IMR-90 (cell line): ENCODE data around the gene RAC3. TPM values are rescaled to one million over a fixed set of nuclear protein-coding genes. Genes with fewer than 3 reads are reported as not detected.

Experiments used
- ATAC-seq: fragments of 200-7000 bp; cut with Tn5 transposase; 2 replicates; pipeline ENCODE4 v1.9.1; 2020; ENCODE audit warnings: low read depth, mild to moderate bottlenecking, moderate library complexity
- BruUV-seq: library from RNA; stranded (reverse); fragments of 400-500 nt; replicated peaks from 2 replicates; lab custom pipeline; 2021; lab: Mats Ljungman, UMichigan
- CTCF ChIA-PET: fragments of 300-600 bp; formaldehyde crosslinking; extraction: SDS; loops from one replicate; lab custom pipeline; 2021; ENCODE audit warnings: antibody characterized with exemption; lab: Yijun Ruan, JAX
- POLR2A ChIA-PET: fragments of 300-600 bp; sonication (Branson Sonifier 250); formaldehyde crosslinking; loops from one replicate; lab custom pipeline; 2022; ENCODE audit warnings: antibody characterized with exemption; ENCODE audit not compliant: unreplicated experiment; lab: Charles Lee
- DNase-seq: peaks from one replicate; pipeline ENCODE4 v3.0.0; 2013
- H2AFZ ChIP-seq: replicated peaks from 2 replicates; pipeline ENCODE3; 2013; ENCODE audit warnings: low read length, mild to moderate bottlenecking; ENCODE audit not compliant: poor library complexity
- H2AK5ac ChIP-seq: 2 replicates; pipeline ENCODE4 v1.6.1; 2013; ENCODE audit warnings: low read depth, low read length, inconsistent platforms
- H2AK9ac ChIP-seq: replicated peaks from 2 replicates; pipeline ENCODE3; 2013; ENCODE audit warnings: mild to moderate bottlenecking, low read depth, low read length, moderate library complexity; ENCODE audit not compliant: poor library complexity
- H2BK120ac ChIP-seq: 2 replicates; pipeline ENCODE4 v1.6.1; 2013; ENCODE audit warnings: low read depth, low read length, inconsistent platforms
- H2BK15ac ChIP-seq: 3 replicates; pipeline ENCODE4 v1.6.1; 2013; ENCODE audit warnings: low read depth, low read length, inconsistent platforms
- H2BK20ac ChIP-seq: 2 replicates; pipeline ENCODE4 v1.6.1; 2013; ENCODE audit warnings: low read depth, mild to moderate bottlenecking, inconsistent platforms, low read length, moderate library complexity
- H2BK5ac ChIP-seq: 2 replicates; pipeline ENCODE4 v1.6.1; 2013; ENCODE audit warnings: mild to moderate bottlenecking, low read depth, low read length, inconsistent platforms; ENCODE audit not compliant: poor library complexity, severe bottlenecking
- H3K14ac ChIP-seq: replicated peaks from 2 replicates; pipeline ENCODE4 v1.6.1; 2013; ENCODE audit warnings: low read depth, low read length, inconsistent platforms
- H3K18ac ChIP-seq: 2 replicates; pipeline ENCODE4 v1.6.1; 2013; ENCODE audit warnings: low read depth, low read length, control low read depth
- H3K23ac ChIP-seq: 2 replicates; pipeline ENCODE4 v1.6.1; 2013; ENCODE audit warnings: low read depth, low read length, inconsistent platforms
- H3K27ac ChIP-seq: 2 replicates; pipeline ENCODE4 v1.5.1; 2013; ENCODE audit warnings: mild to moderate bottlenecking, control low read depth, low read length; ENCODE audit not compliant: insufficient read depth
- H3K27me3 ChIP-seq: 2 replicates; pipeline ENCODE4 v1.6.1; 2013; ENCODE audit warnings: low read length; ENCODE audit not compliant: control insufficient read depth, insufficient read depth
- H3K36me3 ChIP-seq: 2 replicates; pipeline ENCODE4 v1.6.1; 2013; ENCODE audit warnings: low read length, mixed read lengths; ENCODE audit not compliant: control insufficient read depth, insufficient read depth
- H3K4ac ChIP-seq: 2 replicates; pipeline ENCODE4 v1.6.1; 2013; ENCODE audit warnings: low read depth, low read length, inconsistent platforms
- H3K4me1 ChIP-seq: 2 replicates; pipeline ENCODE4 v1.6.1; 2013; ENCODE audit warnings: low read length, mixed read lengths; ENCODE audit not compliant: control insufficient read depth, insufficient read depth
- H3K4me2 ChIP-seq: 2 replicates; pipeline ENCODE4 v1.6.1; 2013; ENCODE audit warnings: low read depth, mild to moderate bottlenecking, control low read depth, low read length, moderate library complexity
- H3K4me3 ChIP-seq: 2 replicates; pipeline ENCODE4 v1.5.1; 2013; ENCODE audit warnings: low read depth, mild to moderate bottlenecking, control low read depth, low read length, moderate library complexity; ENCODE audit not compliant: insufficient read depth
- H3K56ac ChIP-seq: 2 replicates; pipeline ENCODE4 v1.6.1; 2013; ENCODE audit warnings: low read length, inconsistent platforms; ENCODE audit not compliant: insufficient read depth; ENCODE audit errors: extremely low read depth
- H3K79me1 ChIP-seq, 2 experiments: 2 replicates each; pipeline ENCODE4 v1.6.1; 2013; ENCODE audit warnings: low read length in 2 of 2, inconsistent platforms in 1 of 2, low read depth in 1 of 2
- H3K9ac ChIP-seq: 2 replicates; pipeline ENCODE4 v1.6.1; 2013; ENCODE audit warnings: low read depth, low read length, control low read depth
- H3K9me1 ChIP-seq: 2 replicates; pipeline ENCODE4 v1.6.1; 2013; ENCODE audit warnings: low read length, inconsistent platforms; ENCODE audit not compliant: insufficient read depth
- H3K9me3 ChIP-seq: 2 replicates; pipeline ENCODE4 v1.6.1; 2013; ENCODE audit warnings: low read length; ENCODE audit not compliant: control insufficient read depth, insufficient read depth
- H4K20me1 ChIP-seq: 2 replicates; pipeline ENCODE4 v1.6.1; 2013; ENCODE audit warnings: low read length, inconsistent platforms; ENCODE audit not compliant: insufficient read depth
- H4K5ac ChIP-seq: 2 replicates; pipeline ENCODE4 v1.6.1; 2013; ENCODE audit warnings: mild to moderate bottlenecking, low read depth, low read length, control low read depth
- H4K8ac ChIP-seq, 2 experiments: 2 replicates each; pipeline ENCODE4 v1.6.1; 2013; ENCODE audit warnings: low read depth in 2 of 2, low read length in 2 of 2, control low read depth in 1 of 2, inconsistent platforms in 1 of 2
- H4K91ac ChIP-seq: 2 replicates; pipeline ENCODE4 v1.6.1; 2013; ENCODE audit warnings: low read depth, low read length, inconsistent platforms; ENCODE audit not compliant: insufficient read depth
- BHLHE40 ChIP-seq: fragments of 150-350 bp; IDR thresholded peaks from 2 replicates; pipeline ENCODE4 v1.6.1; 2016; ENCODE audit warnings: mild to moderate bottlenecking, low read depth, low read length
- CHD1 ChIP-seq: IDR thresholded peaks from 2 replicates; pipeline ENCODE4 v1.6.1; 2012; ENCODE audit warnings: low read depth, low read length, improper control_type of control experiment
- CTCF ChIP-seq: conservative IDR thresholded peaks from 2 replicates; pipeline ENCODE4 v1.5.1; 2012; ENCODE audit warnings: mild to moderate bottlenecking, low read depth, low read length, improper control_type of control experiment
- ELK1 ChIP-seq: fragments of 150-350 bp; IDR thresholded peaks from 2 replicates; pipeline ENCODE4 v1.6.1; 2016; ENCODE audit warnings: low read depth, mild to moderate bottlenecking, low read length, moderate library complexity, borderline replicate concordance
- MAFK ChIP-seq: IDR thresholded peaks from 2 replicates; pipeline ENCODE4 v1.6.1; 2012; ENCODE audit warnings: low read depth, low read length, improper control_type of control experiment
- MAZ ChIP-seq: IDR thresholded peaks from 2 replicates; pipeline ENCODE4 v1.6.1; 2012; ENCODE audit warnings: low read depth, mild to moderate bottlenecking, low read length, improper control_type of control experiment, moderate library complexity, borderline replicate concordance
- NFE2L2 ChIP-seq: fragments of 150-350 bp; IDR thresholded peaks from 2 replicates; pipeline ENCODE4 v1.6.1; 2016; ENCODE audit warnings: low read depth, mild to moderate bottlenecking, low read length
- POLR2A ChIP-seq: IDR thresholded peaks from 2 replicates; pipeline ENCODE4 v1.6.1; 2012; ENCODE audit warnings: mild to moderate bottlenecking, low read depth, low read length
- RAD21 ChIP-seq: IDR thresholded peaks from 2 replicates; pipeline ENCODE4 v1.6.1; 2012; ENCODE audit warnings: low read length, improper control_type of control experiment
- RCOR1 ChIP-seq: IDR thresholded peaks from 2 replicates; pipeline ENCODE4 v1.6.1; 2012; ENCODE audit warnings: mild to moderate bottlenecking, low read length, improper control_type of control experiment; ENCODE audit not compliant: insufficient replicate concordance
- RFX5 ChIP-seq: IDR thresholded peaks from 2 replicates; pipeline ENCODE4 v1.8.0; 2012; ENCODE audit warnings: low read depth, mild to moderate bottlenecking, low read length, moderate library complexity
- SMC3 ChIP-seq: fragments of 150-350 bp; IDR thresholded peaks from 2 replicates; pipeline ENCODE4 v1.6.1; 2016; ENCODE audit warnings: low read depth, mild to moderate bottlenecking, antibody characterized with exemption, low read length, moderate library complexity
- USF2 ChIP-seq: fragments of 150-350 bp; IDR thresholded peaks from 2 replicates; pipeline ENCODE4 v1.6.1; 2017; ENCODE audit warnings: mild to moderate bottlenecking, antibody characterized with exemption, low read length, low read depth
- WGBS, 2 experiments: methylation state at CpG; one replicate each; pipeline versions ENCODE4 v1.1.5 to v1.1.7; 2013; ENCODE audit warnings: missing lambda C conversion rate in 2 of 2; ENCODE audit not compliant: insufficient read length in 1 of 2; ENCODE audit errors: extremely low coverage in 2 of 2; 5-methylcytosine and 5-hydroxymethylcytosine counted together
- dilution Hi-C: fragments of 300-500 bp; cut with HindIII; formaldehyde crosslinking; loops from one replicate; pipeline ENCODE4 v1.14.3; 2018; ENCODE audit warnings: low sequenced_read_pairs; ENCODE audit not compliant: unreplicated experiment
- in situ Hi-C: fragments of 300-500 bp; cut with MboI; formaldehyde crosslinking; loops from 3 replicates; pipeline ENCODE4 v1.14.3; 2019; ENCODE audit warnings: low sequenced_read_pairs, inconsistent platforms, mixed read lengths
- intact Hi-C: fragments of 100-400 bp; cut with micrococcal nuclease; formaldehyde crosslinking; loops from 2 replicates; pipeline ENCODE4 v1.10.0; 2022
- polyA plus RNA-seq, 3 experiments: library from polyadenylated mRNA; depleted of rRNA; stranded (reverse); fragments of >200 nt; gene quantifications; 2 replicates each; pipeline ENCODE4 v1.2.3, GENCODE V29; 2012; ENCODE audit warnings: low replicate concordance in 1 of 3
- total RNA-seq: library from RNA; depleted of rRNA; stranded (reverse); fragments of >200 nt; gene quantifications from 2 replicates; pipeline ENCODE4 v1.2.3, GENCODE V29; 2012

Gene RAC3
- total and polyA plus RNA-seq, 2 of the 4 experiments (the other 2 are of a cell fraction) = 5.7 to 23.4 TPM

GRCh38 chr17:82052638-82053059 lies 21.2 kb downstream of the RAC3 start:
- CTCF ChIA-PET = no interaction called here
- POLR2A ChIA-PET = no interaction called here
- in situ Hi-C loops = no loop called here

More at GRCh38 chr17:82052638-82053059, 21.2 kb downstream of the RAC3 start:
- intact Hi-C loops = no loop called here
- Histone ChIP-seq H3K27me3 (no peaks in the 10 kb centered on the region), H3K56ac (no peak overlapping the region), H3K9me1 (peaks cover 5% of the 10 kb centered on the region), H4K5ac (no peak overlapping the region), H2AFZ (no peak overlapping the region), H4K20me1 (peaks cover 4% of the 10 kb centered on the region; the same call in 1 of the 2 replicates), H2BK15ac (no peak overlapping the region), H4K8ac (no peak overlapping the region), H3K4me1 (peaks cover 18% of the 10 kb centered on the region), H2BK5ac (no peak overlapping the region), H3K27ac (peak overlapping the region; percentile 27), H3K18ac (no peak overlapping the region), H3K9ac (peak overlapping the region; percentile 94), H2AK9ac (peak overlapping the region; percentile 91), H3K23ac (no peak overlapping the region), H3K14ac (no peak overlapping the region), H3K36me3 (peaks cover 59% of the 10 kb centered on the region), H2BK20ac (no peak overlapping the region), H3K4me2 (peak overlapping the region; percentile 93), H4K91ac (no peak overlapping the region), H2AK5ac (0 out of 2 replicates have a peak overlapping the region, but pooled peaks have one; percentile 23), H3K4ac (0 out of 2 replicates have a peak overlapping the region, but pooled peaks have one; percentile 9), H3K4me3 (peak overlapping the region; percentile 99), H3K79me1 (peaks cover 16 to 45% of the 10 kb centered on the region in 2 experiments), H3K9me3 (no peaks in the 10 kb centered on the region), H2BK120ac (no peak overlapping the region)
- WGBS, 2 experiments = 2% methylated on average over 8 of the region's 19 CpGs; no CpG with 5 or more reads in 1 of the 2 experiments
- ATAC-seq = peak; percentile 4; the same call in 1 of the 2 replicates
- BruUV-seq = no TSS peak
- TF ChIP-seq BHLHE40 (no peak), ELK1 (no peak), RAD21 (no peak), POLR2A (no peak), SMC3 (no peak), CTCF (no peak), RCOR1 (no peak), NFE2L2 (no peak), CHD1 (no peak), RFX5 (no peak), MAZ (no peak), MAFK (no peak), USF2 (no peak)
- dilution Hi-C loops = no loop called here
- no peak for DNase-seq
